Motor neuron (in vitro differentiated cells): ENCODE results near the gene ZBTB4. TPM values are rescaled to one million over a fixed set of nuclear protein-coding genes. Genes with fewer than 3 reads are reported as not detected.

ENCODE experiments used
- ATAC-seq, 8 experiments: fragments of 200-7000 bp; cut with Tn5 transposase; replicated peaks in 6 of 8; 2 replicates each; pipeline ENCODE4 v1.8.0; 2021; ENCODE audit warnings: mild to moderate bottlenecking in 8 of 8, moderate library complexity in 8 of 8
- H3K27ac ChIP-seq, 2 donors: fragments of 250-450 bp; sonication (Bioruptor Pico); 2 replicates each; pipeline ENCODE4 v1.9.0; 2021; ENCODE audit warnings: antibody characterized with exemption in 2 of 2, mild to moderate bottlenecking in 2 of 2, moderate library complexity in 1 of 2
- H3K4me1 ChIP-seq, 2 donors: fragments of 250-450 bp; sonication (Bioruptor Pico); replicated peaks in 1 of 2; 2 replicates each; pipeline ENCODE4 v1.6.1; 2021; ENCODE audit warnings: antibody characterized with exemption in 2 of 2, mild to moderate bottlenecking in 2 of 2, moderate library complexity in 1 of 2
- H3K4me3 ChIP-seq, 5 donors: fragments of 250-450 bp; sonication (Bioruptor Pico); 2 replicates each; pipeline ENCODE4 v1.9.0; 2021; ENCODE audit warnings: antibody characterized with exemption in 5 of 5, mild to moderate bottlenecking in 5 of 5, moderate library complexity in 4 of 5
- WGBS, 10 experiments: fragments of 450-650 bp; shearing (Covaris generic); methylation state at CpG; one replicate each; pipeline ENCODE4 v1.0.0; 2022; 5-methylcytosine and 5-hydroxymethylcytosine counted together
- in situ Hi-C, 9 experiments: fragments of 400-800 bp; cut with MboI; loops; one replicate each; pipeline ENCODE4 v1.15.0; 2021; ENCODE audit warnings: low sequenced_read_pairs in 9 of 9, low pct_unique_long_range_greater_than_20kb in 2 of 9; ENCODE audit not compliant: unreplicated experiment in 9 of 9
- total RNA-seq, 8 experiments: library from RNA; unstranded; fragments of 300-600 nt; gene quantifications; 2 replicates each; pipeline versions ENCODE4 v1.2.3 to v1.2.4, GENCODE V29; 2022

ZBTB4 gene
- total RNA-seq, 8 experiments from 2014 or later, result 9.8 to 36.2 (median 13.4) TPM

GRCh38 chr17:7415784-7416183, 63.6 kb downstream of the ZBTB4 start:
- no peak for ATAC-seq
- 87 to 100% (median 98%) methylated on average over 2 to 8 of the region's 23 CpGs; no CpG with 5 or more reads in 7 of the 10 experiments for WGBS, 10 experiments

GRCh38 chr17:7414837-7415236, 64.6 kb downstream of the ZBTB4 start:
- Histone ChIP-seq H3K4me1 (peaks cover 17 to 18% of the 10 kb centered on the region in 2 donors), H3K27ac (no peak overlapping the region), H3K4me3 (no peak overlapping the region)
- no peak for ATAC-seq
- in situ Hi-C loops, result no loop called here
- WGBS, 10 experiments, result 88 to 98% (median 92%) methylated on average over 7 to 8 of the region's 14 CpGs; no CpG with 5 or more reads in 7 of the 10 experiments

More at GRCh38 chr17:7415784-7416183, 63.6 kb downstream of the ZBTB4 start:
- Histone ChIP-seq H3K4me1 (peaks cover 27% of the 10 kb centered on the region in 2 donors), H3K4me3 (no peak overlapping the region), H3K27ac (no peak overlapping the region)
- in situ Hi-C loops, result no loop called here

GRCh38 chr17:7413346-7413985, 66.0 kb downstream of the ZBTB4 start:
- H3K4me1 ChIP-seq, result peaks cover 4% of the 10 kb centered on the region in 2 donors
- WGBS, 10 experiments, result 60 to 100% (median 95%) methylated on average over 1 to 2 of the region's 6 CpGs; no CpG with 5 or more reads in 6 of the 10 experiments
- peak in 2 of 8 experiments; percentile 28 to 31 for ATAC-seq
- in situ Hi-C loops, result no loop called here
- H3K4me3 ChIP-seq, result no peak overlapping the region
- H3K27ac ChIP-seq, result no peak overlapping the region

- Histone ChIP-seq H3K27ac (no peak overlapping the region), H3K4me1 (peaks cover 10 to 12% of the 10 kb centered on the region in 2 donors), H3K4me3 (no peak overlapping the region)
- 92 to 100% methylated on average over 2 to 4 of the region's 8 CpGs; no CpG with 5 or more reads in 8 of the 10 experiments for WGBS, 10 experiments
- no peak for ATAC-seq
- in situ Hi-C loops, result no loop called here
Observed at GRCh38 chr17:7411427-7411750, 68.0 kb downstream of the ZBTB4 start.

- no peak overlapping the region for H3K4me3 ChIP-seq
- WGBS, 10 experiments, result 64 to 100% (median 93%) methylated on average over 2 to 12 of the region's 25 CpGs; no CpG with 5 or more reads in 6 of the 10 experiments
- peaks cover 10 to 16% of the 10 kb centered on the region in 2 donors for H3K4me1 ChIP-seq
- no peak for ATAC-seq
- H3K27ac ChIP-seq, result no peak overlapping the region
- in situ Hi-C loops, result no loop called here
Observed at GRCh38 chr17:7410634-7411426, 68.6 kb downstream of the ZBTB4 start.

GRCh38 chr17:7409716-7410115, 69.7 kb downstream of the ZBTB4 start:
- in situ Hi-C loops, result no loop called here
- Histone ChIP-seq H3K27ac (no peak overlapping the region), H3K4me3 (no peak overlapping the region), H3K4me1 (peaks cover 10 to 16% of the 10 kb centered on the region in 2 donors)
- ATAC-seq, result no peak
- 90 to 100% (median 100%) methylated on average over 1 to 2 of the region's 6 CpGs; no CpG with 5 or more reads in 7 of the 10 experiments for WGBS, 10 experiments

Other genes with a start within 250 kb of the ZBTB4 start
- gene DVL2, start 245.1 kb downstream of the ZBTB4 start, total RNA-seq, result 10 to 100 TPM; 31.3 to 63.1 (median 40.6) TPM
- 10 to 100 TPM; 25.2 to 63.1 (median 49.4) TPM for gene PHF23, start 240.2 kb downstream of the ZBTB4 start, total RNA-seq
- gene GABARAP, start 237.2 kb downstream of the ZBTB4 start, total RNA-seq, result 100 to 1,000 TPM; 336 to 734 (median 573) TPM
- 10 to 100 TPM; 36.5 to 94.1 (median 56.7) TPM for gene CTDNEP1, start 227.9 kb downstream of the ZBTB4 start, total RNA-seq
- gene ELP5, start 227.4 kb downstream of the ZBTB4 start, total RNA-seq, result 10 to 100 TPM; 30.5 to 62.7 (median 51.5) TPM
- gene CLDN7, start 217.2 kb downstream of the ZBTB4 start, total RNA-seq, result 1 to 10 TPM in 4 of 8 experiments, under 1 TPM in 4; 0.32 to 3.7 (median 0.99) TPM
- gene SLC2A4, start 197.9 kb downstream of the ZBTB4 start, total RNA-seq, result 1 to 10 TPM in 1 of 8 experiments, under 1 TPM in 7; 0.20 to 1.4 (median 0.38) TPM
- 1 to 10 TPM in 3 of 8 experiments, under 1 TPM in 5; 0.09 to 2.4 (median 0.51) TPM for gene YBX2, start 185.0 kb downstream of the ZBTB4 start, total RNA-seq
- 100 to 1,000 TPM; 104 to 785 (median 231) TPM for gene EIF5A, start 172.0 kb downstream of the ZBTB4 start, total RNA-seq
- gene GPS2, start 164.3 kb downstream of the ZBTB4 start, total RNA-seq, result 10 to 100 TPM; 35.1 to 61.1 (median 52.0) TPM
- gene NEURL4, start 150.3 kb downstream of the ZBTB4 start, total RNA-seq, result 10 to 100 TPM; 11.4 to 44.6 (median 27.1) TPM
- 10 to 100 TPM in 6 of 8 experiments, 1 to 10 TPM in 2; 4.9 to 36.4 (median 11.4) TPM for gene ACAP1, start 143.1 kb downstream of the ZBTB4 start, total RNA-seq
- gene KCTD11, start 127.5 kb downstream of the ZBTB4 start, total RNA-seq, result 10 to 100 TPM in 1 of 8 experiments, 1 to 10 TPM in 7; 4.0 to 14.5 (median 6.1) TPM
- under 1 TPM in 6 of 8 experiments, not detected in 2; 0.11 to 0.57 (median 0.32) TPM for gene TMEM95, start 124.5 kb downstream of the ZBTB4 start, total RNA-seq
- gene TNK1, start 98.5 kb downstream of the ZBTB4 start, total RNA-seq, result 1 to 10 TPM; 1.3 to 8.6 (median 2.4) TPM
- 10 to 100 TPM in 4 of 8 experiments, 1 to 10 TPM in 4; 3.8 to 24.8 (median 12.4) TPM for gene PLSCR3, start 85.1 kb downstream of the ZBTB4 start, total RNA-seq
- 100 to 1,000 TPM in 7 of 8 experiments, 10 to 100 TPM in 1; 50.7 to 141 (median 111) TPM for gene TMEM256, start 75.5 kb downstream of the ZBTB4 start, total RNA-seq
- gene NLGN2, start 71.8 kb downstream of the ZBTB4 start, total RNA-seq, result 10 to 100 TPM in 7 of 8 experiments, 1 to 10 TPM in 1; 3.7 to 27.8 (median 18.1) TPM
- gene SPEM1, start 59.3 kb downstream of the ZBTB4 start, total RNA-seq, result under 1 TPM in 1 of 8 experiments, not detected in 7; 1.00 TPM
- under 1 TPM in 3 of 8 experiments, not detected in 5; 0.24 to 0.43 (median 0.40) TPM for gene SPEM2, start 54.0 kb downstream of the ZBTB4 start, total RNA-seq
- 1 to 10 TPM in 1 of 8 experiments, under 1 TPM in 5, not detected in 2; 0.13 to 1.0 (median 0.32) TPM for gene SPEM3, start 50.8 kb downstream of the ZBTB4 start, total RNA-seq
- 1 to 10 TPM in 6 of 8 experiments, under 1 TPM in 2; 0.33 to 5.4 (median 1.7) TPM for gene TMEM102, start 44.2 kb downstream of the ZBTB4 start, total RNA-seq
- 10 to 100 TPM in 4 of 8 experiments, 1 to 10 TPM in 2, under 1 TPM in 2; 0.61 to 17.4 (median 7.1) TPM for gene FGF11, start 40.1 kb downstream of the ZBTB4 start, total RNA-seq
- gene CHRNB1, start 34.6 kb downstream of the ZBTB4 start, total RNA-seq, result 10 to 100 TPM in 1 of 8 experiments, 1 to 10 TPM in 7; 2.2 to 13.0 (median 8.0) TPM
- 1 to 10 TPM in 4 of 8 experiments, under 1 TPM in 4; 0.49 to 1.9 (median 0.86) TPM for gene SLC35G6, start 1.8 kb upstream of the ZBTB4 start, total RNA-seq
- 100 to 1,000 TPM in 2 of 8 experiments, 10 to 100 TPM in 6; 26.0 to 137 (median 43.8) TPM for gene POLR2A, start 4.7 kb upstream of the ZBTB4 start, total RNA-seq
- gene TNFSF12, start 69.4 kb upstream of the ZBTB4 start, total RNA-seq, result 1 to 10 TPM in 3 of 8 experiments, under 1 TPM in 4, not detected in 1; 0.22 to 2.9 (median 0.93) TPM
- gene TNFSF13, start 79.1 kb upstream of the ZBTB4 start, total RNA-seq, result 1 to 10 TPM; 1.2 to 8.1 (median 2.0) TPM
- gene SENP3, start 82.3 kb upstream of the ZBTB4 start, total RNA-seq, result 10 to 100 TPM; 37.9 to 75.0 (median 50.2) TPM
- 10 to 100 TPM in 1 of 8 experiments, 1 to 10 TPM in 4, under 1 TPM in 3; 0.58 to 15.7 (median 2.5) TPM for gene CD68, start 100.0 kb upstream of the ZBTB4 start, total RNA-seq
- 100 to 1,000 TPM in 1 of 8 experiments, 10 to 100 TPM in 7; 36.6 to 109 (median 71.4) TPM for gene MPDU1, start 104.2 kb upstream of the ZBTB4 start, total RNA-seq
- 1 to 10 TPM; 1.4 to 3.9 (median 2.2) TPM for gene SOX15, start 110.5 kb upstream of the ZBTB4 start, total RNA-seq
- 10 to 100 TPM; 33.0 to 53.4 (median 46.1) TPM for gene FXR2, start 135.3 kb upstream of the ZBTB4 start, total RNA-seq
- 100 to 1,000 TPM in 2 of 8 experiments, 10 to 100 TPM in 6; 66.9 to 115 (median 84.4) TPM for gene SAT2, start 148.2 kb upstream of the ZBTB4 start, total RNA-seq
- 10 to 100 TPM in 1 of 8 experiments, 1 to 10 TPM in 4, under 1 TPM in 2, not detected in 1; 0.54 to 26.2 (median 1.7) TPM for gene SHBG, start 150.5 kb upstream of the ZBTB4 start, total RNA-seq
- 10 to 100 TPM in 3 of 8 experiments, 1 to 10 TPM in 4, under 1 TPM in 1; 0.31 to 43.9 (median 8.4) TPM for gene ATP1B2, start 171.3 kb upstream of the ZBTB4 start, total RNA-seq
- 100 to 1,000 TPM in 2 of 8 experiments, 10 to 100 TPM in 6; 11.6 to 136 (median 25.7) TPM for gene TP53, start 207.9 kb upstream of the ZBTB4 start, total RNA-seq
- 10 to 100 TPM in 7 of 8 experiments, 1 to 10 TPM in 1; 6.9 to 20.1 (median 13.2) TPM for gene WRAP53, start 208.8 kb upstream of the ZBTB4 start, total RNA-seq
- 100 to 1,000 TPM in 1 of 8 experiments, 10 to 100 TPM in 4, 1 to 10 TPM in 3; 1.2 to 490 (median 20.6) TPM for gene EFNB3, start 225.6 kb upstream of the ZBTB4 start, total RNA-seq
- gene DNAH2, start 238.1 kb upstream of the ZBTB4 start, total RNA-seq, result 1 to 10 TPM in 2 of 8 experiments, under 1 TPM in 6; 0.25 to 4.4 (median 0.65) TPM